ENCODE data around the gene RAB11A.

RAB11A gene

GRCh38 chr15:65908876-65909275 is 39.6 kb downstream of the RAB11A start:
- Histone ChIP-seq H3K27me3 (ENCODE audit: control insufficient read depth in 1 of 2, insufficient read depth in 2 of 2, low read length in 2 of 2) (no peaks in the 10 kb centered on the region), H3K9me3 (ENCODE audit: control insufficient read depth in 2 of 2, low read length in 2 of 2) (no peaks in the 10 kb centered on the region), H3K36me3 (ENCODE audit: control insufficient read depth in 2 of 2, insufficient read depth in 2 of 2, low read length in 2 of 2) (peaks cover 14 to 29% of the 10 kb centered on the region in 2 donors), H3K4me1 (ENCODE audit: control insufficient read depth, insufficient read depth, low read length) (no peaks in the 10 kb centered on the region), H3K4me3 (ENCODE audit: low read length in 2 of 2) (no peak overlapping the region), H3K9ac (ENCODE audit: low read length in 2 of 2) (no peak overlapping the region), H3K27ac (ENCODE audit: low read length) (no peak overlapping the region)

GRCh38 chr15:65909831-65910230 is 40.5 kb downstream of the RAB11A start:
- Histone ChIP-seq H3K4me3 (ENCODE audit: low read length in 2 of 2) (no peak overlapping the region), H3K36me3 (ENCODE audit: control insufficient read depth in 2 of 2, insufficient read depth in 2 of 2, low read length in 2 of 2) (peaks cover 9 to 27% of the 10 kb centered on the region in 2 donors), H3K9me3 (ENCODE audit: control insufficient read depth in 2 of 2, low read length in 2 of 2) (no peaks in the 10 kb centered on the region), H3K27me3 (ENCODE audit: control insufficient read depth in 1 of 2, insufficient read depth in 2 of 2, low read length in 2 of 2) (no peaks in the 10 kb centered on the region), H3K4me1 (ENCODE audit: control insufficient read depth, insufficient read depth, low read length) (no peaks in the 10 kb centered on the region), H3K27ac (ENCODE audit: low read length) (no peak overlapping the region), H3K9ac (ENCODE audit: low read length in 2 of 2) (no peak overlapping the region)

GRCh38 chr15:65910341-65910740 is 41.0 kb downstream of the RAB11A start:
- no peaks in the 10 kb centered on the region for H3K4me1 ChIP-seq (ENCODE audit: control insufficient read depth, insufficient read depth, low read length)
- no peak overlapping the region for H3K9ac ChIP-seq (ENCODE audit: low read length in 2 of 2)
- H3K9me3 ChIP-seq (ENCODE audit: control insufficient read depth in 2 of 2, low read length in 2 of 2): no peaks in the 10 kb centered on the region
- peaks cover 9 to 24% of the 10 kb centered on the region in 2 donors for H3K36me3 ChIP-seq (ENCODE audit: control insufficient read depth in 2 of 2, insufficient read depth in 2 of 2, low read length in 2 of 2)
- H3K27me3 ChIP-seq (ENCODE audit: control insufficient read depth in 1 of 2, insufficient read depth in 2 of 2, low read length in 2 of 2): no peaks in the 10 kb centered on the region
- no peak overlapping the region for H3K4me3 ChIP-seq (ENCODE audit: low read length in 2 of 2)
- H3K27ac ChIP-seq (ENCODE audit: low read length): no peak overlapping the region

GRCh38 chr15:65912235-65912634 is 42.9 kb downstream of the RAB11A start:
- peaks cover 3 to 15% of the 10 kb centered on the region in 2 donors for H3K36me3 ChIP-seq (ENCODE audit: control insufficient read depth in 2 of 2, insufficient read depth in 2 of 2, low read length in 2 of 2)
- H3K9ac ChIP-seq (ENCODE audit: low read length in 2 of 2): no peak overlapping the region
- H3K4me1 ChIP-seq (ENCODE audit: control insufficient read depth, insufficient read depth, low read length): peaks cover 8% of the 10 kb centered on the region
- H3K27me3 ChIP-seq (ENCODE audit: control insufficient read depth in 1 of 2, insufficient read depth in 2 of 2, low read length in 2 of 2): no peaks in the 10 kb centered on the region
- H3K4me3 ChIP-seq (ENCODE audit: low read length in 2 of 2): no peak overlapping the region
- H3K9me3 ChIP-seq (ENCODE audit: control insufficient read depth in 2 of 2, low read length in 2 of 2): no peaks in the 10 kb centered on the region
- H3K27ac ChIP-seq (ENCODE audit: low read length): no peak overlapping the region

- H3K36me3 ChIP-seq (ENCODE audit: control insufficient read depth in 2 of 2, insufficient read depth in 2 of 2, low read length in 2 of 2): peaks cover 3 to 12% of the 10 kb centered on the region in 2 donors
- H3K27ac ChIP-seq (ENCODE audit: low read length): no peak overlapping the region
- no peaks in the 10 kb centered on the region for H3K9me3 ChIP-seq (ENCODE audit: control insufficient read depth in 2 of 2, low read length in 2 of 2)
- no peaks in the 10 kb centered on the region for H3K27me3 ChIP-seq (ENCODE audit: control insufficient read depth in 1 of 2, insufficient read depth in 2 of 2, low read length in 2 of 2)
- peaks cover 8% of the 10 kb centered on the region for H3K4me1 ChIP-seq (ENCODE audit: control insufficient read depth, insufficient read depth, low read length)
- H3K4me3 ChIP-seq (ENCODE audit: low read length in 2 of 2): no peak overlapping the region
- H3K9ac ChIP-seq (ENCODE audit: low read length in 2 of 2): no peak overlapping the region
Observed at GRCh38 chr15:65913631-65914199, 44.4 kb downstream of the RAB11A start.

GRCh38 chr15:65914386-65914785 is 45.1 kb downstream of the RAB11A start:
- no peak overlapping the region for H3K27ac ChIP-seq (ENCODE audit: low read length)
- peaks cover 8% of the 10 kb centered on the region for H3K4me1 ChIP-seq (ENCODE audit: control insufficient read depth, insufficient read depth, low read length)
- no peaks in the 10 kb centered on the region for H3K9me3 ChIP-seq (ENCODE audit: control insufficient read depth in 2 of 2, low read length in 2 of 2)
- peaks cover 3 to 12% of the 10 kb centered on the region in 2 donors for H3K36me3 ChIP-seq (ENCODE audit: control insufficient read depth in 2 of 2, insufficient read depth in 2 of 2, low read length in 2 of 2)
- no peaks in the 10 kb centered on the region for H3K27me3 ChIP-seq (ENCODE audit: control insufficient read depth in 1 of 2, insufficient read depth in 2 of 2, low read length in 2 of 2)
- H3K9ac ChIP-seq (ENCODE audit: low read length in 2 of 2): no peak overlapping the region
- no peak overlapping the region for H3K4me3 ChIP-seq (ENCODE audit: low read length in 2 of 2)

- Histone ChIP-seq H3K27ac (ENCODE audit: low read length) (no peak overlapping the region), H3K36me3 (ENCODE audit: control insufficient read depth in 2 of 2, insufficient read depth in 2 of 2, low read length in 2 of 2) (peaks cover 3 to 10% of the 10 kb centered on the region in 2 donors), H3K9ac (ENCODE audit: low read length in 2 of 2) (no peak overlapping the region), H3K27me3 (ENCODE audit: control insufficient read depth in 1 of 2, insufficient read depth in 2 of 2, low read length in 2 of 2) (no peaks in the 10 kb centered on the region), H3K4me1 (ENCODE audit: control insufficient read depth, insufficient read depth, low read length) (peaks cover 8% of the 10 kb centered on the region), H3K9me3 (ENCODE audit: control insufficient read depth in 2 of 2, low read length in 2 of 2) (no peaks in the 10 kb centered on the region), H3K4me3 (ENCODE audit: low read length in 2 of 2) (no peak overlapping the region)
Observed at GRCh38 chr15:65914981-65915925, 46.0 kb downstream of the RAB11A start.

- H3K4me3 ChIP-seq (ENCODE audit: low read length in 2 of 2): no peak overlapping the region
- no peaks in the 10 kb centered on the region for H3K27me3 ChIP-seq (ENCODE audit: control insufficient read depth in 1 of 2, insufficient read depth in 2 of 2, low read length in 2 of 2)
- no peak overlapping the region for H3K9ac ChIP-seq (ENCODE audit: low read length in 2 of 2)
- H3K27ac ChIP-seq (ENCODE audit: low read length): no peak overlapping the region
- H3K4me1 ChIP-seq (ENCODE audit: control insufficient read depth, insufficient read depth, low read length): peaks cover 8% of the 10 kb centered on the region
- peaks cover under 1 to 4% of the 10 kb centered on the region in 2 donors for H3K36me3 ChIP-seq (ENCODE audit: control insufficient read depth in 2 of 2, insufficient read depth in 2 of 2, low read length in 2 of 2)
- H3K9me3 ChIP-seq (ENCODE audit: control insufficient read depth in 2 of 2, low read length in 2 of 2): no peaks in the 10 kb centered on the region
Observed at GRCh38 chr15:65916041-65916663, 46.9 kb downstream of the RAB11A start.

- Histone ChIP-seq H3K4me1 (ENCODE audit: control insufficient read depth, insufficient read depth, low read length) (peaks cover 8% of the 10 kb centered on the region), H3K36me3 (ENCODE audit: control insufficient read depth in 2 of 2, insufficient read depth in 2 of 2, low read length in 2 of 2) (peaks cover 0 to 4% of the 10 kb centered on the region in 2 donors), H3K9ac (ENCODE audit: low read length in 2 of 2) (no peak overlapping the region), H3K4me3 (ENCODE audit: low read length in 2 of 2) (peak overlapping the region in 1 of 2 donors; percentile 35), H3K27me3 (ENCODE audit: control insufficient read depth in 1 of 2, insufficient read depth in 2 of 2, low read length in 2 of 2) (no peaks in the 10 kb centered on the region), H3K9me3 (ENCODE audit: control insufficient read depth in 2 of 2, low read length in 2 of 2) (no peaks in the 10 kb centered on the region), H3K27ac (ENCODE audit: low read length) (no peak overlapping the region)
Observed at GRCh38 chr15:65916664-65917406, 47.5 kb downstream of the RAB11A start.

- Histone ChIP-seq H3K4me1 (ENCODE audit: control insufficient read depth, insufficient read depth, low read length) (peaks cover 8% of the 10 kb centered on the region), H3K27me3 (ENCODE audit: control insufficient read depth in 1 of 2, insufficient read depth in 2 of 2, low read length in 2 of 2) (no peaks in the 10 kb centered on the region), H3K9ac (ENCODE audit: low read length in 2 of 2) (no peak overlapping the region), H3K4me3 (ENCODE audit: low read length in 2 of 2) (no peak overlapping the region), H3K36me3 (ENCODE audit: control insufficient read depth in 2 of 2, insufficient read depth in 2 of 2, low read length in 2 of 2) (peaks cover 0 to 4% of the 10 kb centered on the region in 2 donors), H3K9me3 (ENCODE audit: control insufficient read depth in 2 of 2, low read length in 2 of 2) (no peaks in the 10 kb centered on the region), H3K27ac (ENCODE audit: low read length) (no peak overlapping the region)
Observed at GRCh38 chr15:65917407-65917756, 48.1 kb downstream of the RAB11A start.

Data from stomach smooth muscle (tissue), 2 donors.